ENCODE data around the gene BBC3.
"Not testable (repeated sequence)": the region's sequence is repeated elsewhere in the genome, so short reads cannot be mapped to it uniquely, and the experiment has no call there.

The BBC3 gene

GRCh38 chr19:47230921-47231214 lies at the start of gene BBC3:
Gene BBC3 (minus strand): TSS chr19:47231199. CDS start chr19:47228431, 2,768 bp downstream.
- DNase-seq (ENCODE audit: insufficient read length, low spot score), result no peak
- TF ChIP-seq POLR2A (IDR thresholded peaks at IDR 0.05; ENCODE audit: low read depth, low read length), result no peak
- no peak for FAIRE-seq

GRCh38 chr19:47280183-47280797 lies 49.3 kb upstream of the BBC3 start:
- DNase-seq (ENCODE audit: insufficient read length, low spot score), result no peak
- TF ChIP-seq POLR2A (IDR thresholded peaks at IDR 0.05; ENCODE audit: low read depth, low read length), result no peak
- FAIRE-seq, result no peak

GRCh38 chr19:47276513-47276912 lies 45.5 kb upstream of the BBC3 start:
- not testable (repeated sequence) for FAIRE-seq; DNase-seq (ENCODE audit: insufficient read length, low spot score)

GRCh38 chr19:47275791-47276461 lies 44.9 kb upstream of the BBC3 start:
- TF ChIP-seq POLR2A (IDR thresholded peaks at IDR 0.05; ENCODE audit: low read depth, low read length), result no peak
- FAIRE-seq (no peak), DNase-seq (ENCODE audit: insufficient read length, low spot score) (no peak)

GRCh38 chr19:47274891-47275761 lies 44.1 kb upstream of the BBC3 start:
- TF ChIP-seq POLR2A (IDR thresholded peaks at IDR 0.05; ENCODE audit: low read depth, low read length), result no peak
- DNase-seq (ENCODE audit: insufficient read length, low spot score), result no peak
- FAIRE-seq, result no peak

- TF ChIP-seq POLR2A (IDR thresholded peaks at IDR 0.05; ENCODE audit: low read depth, low read length), result no peak
- FAIRE-seq (peak; percentile 6), DNase-seq (ENCODE audit: insufficient read length, low spot score) (peak; percentile 82)
These were observed 43.3 kb upstream of the BBC3 start, which contains the start of gene INAFM1 for GRCh38 chr19:47274071-47274890. Gene INAFM1 (plus strand): TSS chr19:47274885. CDS start chr19:47274920, 35 bp downstream.

- peak; percentile 35; the same call in 1 of the 2 replicates for TF ChIP-seq POLR2A (IDR thresholded peaks at IDR 0.05; ENCODE audit: low read depth, low read length)
- FAIRE-seq, result no peak
- DNase-seq (ENCODE audit: insufficient read length, low spot score), result peak; percentile 85
These were observed 42.5 kb upstream of the BBC3 start for GRCh38 chr19:47273313-47274070.

- no peak for TF ChIP-seq POLR2A (IDR thresholded peaks at IDR 0.05; ENCODE audit: low read depth, low read length)
- DNase-seq (ENCODE audit: insufficient read length, low spot score) (no peak), FAIRE-seq (no peak)
These were observed 41.7 kb upstream of the BBC3 start for GRCh38 chr19:47272448-47273312.

- no peak for DNase-seq (ENCODE audit: insufficient read length, low spot score)
- TF ChIP-seq POLR2A (IDR thresholded peaks at IDR 0.05; ENCODE audit: low read depth, low read length), result no peak
- FAIRE-seq, result no peak
These were observed 41.0 kb upstream of the BBC3 start for GRCh38 chr19:47271949-47272348.

GRCh38 chr19:47270408-47270807 lies 39.4 kb upstream of the BBC3 start:
- TF ChIP-seq POLR2A (IDR thresholded peaks at IDR 0.05; ENCODE audit: low read depth, low read length), result no peak
- DNase-seq (ENCODE audit: insufficient read length, low spot score) (no peak), FAIRE-seq (no peak)

GRCh38 chr19:47269596-47269995 lies 38.6 kb upstream of the BBC3 start:
- DNase-seq (ENCODE audit: insufficient read length, low spot score) (no peak), FAIRE-seq (no peak)
- no peak for TF ChIP-seq POLR2A (IDR thresholded peaks at IDR 0.05; ENCODE audit: low read depth, low read length)

- TF ChIP-seq POLR2A (IDR thresholded peaks at IDR 0.05; ENCODE audit: low read depth, low read length), result no peak
- FAIRE-seq (no peak), DNase-seq (ENCODE audit: insufficient read length, low spot score) (no peak)
These were observed 37.0 kb upstream of the BBC3 start for GRCh38 chr19:47268028-47268427.
